Astrocyte (in vitro differentiated cells and primary cell): ENCODE data around the gene MRPL19. TPM values are rescaled to one million over a fixed set of nuclear protein-coding genes. Genes with fewer than 3 reads are reported as not detected.
"Not testable (repeated sequence)": the region's sequence is repeated elsewhere in the genome, so short reads cannot be mapped to it uniquely, and the experiment has no call there.

Source experiments
- DNase-seq: peaks from one replicate; pipeline ENCODE4 v3.0.0-alpha.2; 2010; ENCODE audit warnings: low read depth
- FAIRE-seq: peaks from 2 replicates; lab custom pipeline; 2011; peaks lifted over from hg19 to GRCh38; lab: Jason Lieb, UNC
- H2AFZ ChIP-seq: 2 replicates; pipeline ENCODE4 v1.6.0; 2012; ENCODE audit warnings: low read depth, low read length, inconsistent platforms
- H3K27ac ChIP-seq: 2 replicates; pipeline ENCODE4 v1.5.1; 2011; ENCODE audit warnings: low read depth, low read length, inconsistent platforms
- H3K27me3 ChIP-seq: 2 replicates; pipeline ENCODE4 v1.6.0; 2011; ENCODE audit warnings: low read length, inconsistent platforms; ENCODE audit not compliant: insufficient read depth
- H3K36me3 ChIP-seq: 2 replicates; pipeline ENCODE4 v1.5.1; 2011; ENCODE audit warnings: low read length, inconsistent platforms; ENCODE audit not compliant: insufficient read depth
- H3K4me1 ChIP-seq: 2 replicates; pipeline ENCODE4 v1.5.1; 2011; ENCODE audit warnings: low read length, inconsistent platforms; ENCODE audit not compliant: insufficient read depth
- H3K4me2 ChIP-seq: 2 replicates; pipeline ENCODE4 v1.6.0; 2012; ENCODE audit warnings: low read length, inconsistent platforms
- H3K4me3 ChIP-seq: 2 replicates; pipeline ENCODE4 v1.5.1; 2011; ENCODE audit warnings: low read depth, mild to moderate bottlenecking, low read length, inconsistent platforms; ENCODE audit not compliant: insufficient read depth
- H3K79me2 ChIP-seq: 2 replicates; pipeline ENCODE4 v1.6.0; 2012; ENCODE audit warnings: mild to moderate bottlenecking, low read length, inconsistent platforms; ENCODE audit not compliant: insufficient read depth
- H3K9ac ChIP-seq: 2 replicates; pipeline ENCODE4 v1.6.0; 2012; ENCODE audit warnings: mild to moderate bottlenecking, low read length, inconsistent platforms
- H3K9me3 ChIP-seq: 2 replicates; pipeline ENCODE4 v1.5.1; 2012; ENCODE audit warnings: low read depth, mild to moderate bottlenecking, low read length, inconsistent platforms; ENCODE audit not compliant: insufficient read depth
- H4K20me1 ChIP-seq: 2 replicates; pipeline ENCODE4 v1.6.0; 2012; ENCODE audit warnings: low read length, inconsistent platforms; ENCODE audit not compliant: insufficient read depth
- H3K27ac Mint-ChIP-seq: one replicate; pipeline ENCODE4 v1.8.0; 2021; ENCODE audit warnings: mild to moderate bottlenecking, mixed read lengths; ENCODE audit not compliant: unreplicated experiment
- H3K27me3 Mint-ChIP-seq: one replicate; pipeline ENCODE4 v1.8.0; 2021; ENCODE audit warnings: low read depth, mixed read lengths; ENCODE audit not compliant: unreplicated experiment
- H3K36me3 Mint-ChIP-seq: one replicate; pipeline ENCODE4 v1.8.0; 2021; ENCODE audit warnings: low read depth, mixed read lengths; ENCODE audit not compliant: unreplicated experiment
- H3K4me1 Mint-ChIP-seq: one replicate; pipeline ENCODE4 v1.8.0; 2021; ENCODE audit warnings: low read depth, mixed read lengths; ENCODE audit not compliant: unreplicated experiment
- H3K4me3 Mint-ChIP-seq: one replicate; pipeline ENCODE4 v1.8.0; 2021; ENCODE audit warnings: mild to moderate bottlenecking, moderate library complexity, mixed read lengths; ENCODE audit not compliant: unreplicated experiment
- H3K9me3 Mint-ChIP-seq: one replicate; pipeline ENCODE4 v1.8.0; 2021; ENCODE audit warnings: mild to moderate bottlenecking, mixed read lengths; ENCODE audit not compliant: unreplicated experiment
- CTCF ChIP-seq: IDR thresholded peaks from 2 replicates; pipeline ENCODE4 v1.5.1; 2011; ENCODE audit warnings: low read depth, mild to moderate bottlenecking, inconsistent platforms, low read length, moderate library complexity; ENCODE audit not compliant: insufficient read depth
- EZH2 ChIP-seq: IDR thresholded peaks from 2 replicates; pipeline ENCODE4 v1.6.1; 2012; ENCODE audit warnings: mild to moderate bottlenecking, low read length, inconsistent platforms; ENCODE audit not compliant: insufficient read depth
- total RNA-seq: library from RNA; stranded (reverse); gene quantifications from 2 replicates; pipeline ENCODE4 v1.2.1, GENCODE V29; 2021

Gene MRPL19
- total RNA-seq, 1 donor from 2014 or later: 58.8 TPM

GRCh38 chr2:75666911-75667310 lies 20.3 kb downstream of the MRPL19 start:
- Histone ChIP-seq H3K4me3 (no peak overlapping the region), H3K4me2 (no peak overlapping the region)
- H3K27ac Mint-ChIP-seq: no peak overlapping the region

GRCh38 chr2:75667884-75668283 lies 21.3 kb downstream of the MRPL19 start:
- H3K79me2 ChIP-seq: no peaks in the 10 kb centered on the region
- H3K4me2 ChIP-seq: no peak overlapping the region
- H3K27me3 ChIP-seq: no peaks in the 10 kb centered on the region
- Mint-ChIP-seq H3K9me3 (no peaks in the 10 kb centered on the region), H3K4me1 (peaks cover 3% of the 10 kb centered on the region), H3K4me3 (no peak overlapping the region), H3K27me3 (no peaks in the 10 kb centered on the region), H3K36me3 (no peaks in the 10 kb centered on the region), H3K27ac (peak overlapping the region; percentile 34)
- FAIRE-seq (no peak), DNase-seq (no peak)
- H3K9ac ChIP-seq: no peak overlapping the region
- TF ChIP-seq CTCF (no peak), EZH2 (no peak)
- H4K20me1 ChIP-seq: no peaks in the 10 kb centered on the region
- H2AFZ ChIP-seq: no peak overlapping the region
- no peaks in the 10 kb centered on the region for H3K9me3 ChIP-seq
- no peak overlapping the region for H3K27ac ChIP-seq
- H3K4me3 ChIP-seq: no peak overlapping the region
- H3K36me3 ChIP-seq: peaks cover 11% of the 10 kb centered on the region
- no peaks in the 10 kb centered on the region for H3K4me1 ChIP-seq

More at GRCh38 chr2:75666911-75667310, 20.3 kb downstream of the MRPL19 start:
- no peak for DNase-seq
- peaks cover 3% of the 10 kb centered on the region for H3K4me1 Mint-ChIP-seq
- Histone ChIP-seq H3K79me2 (no peaks in the 10 kb centered on the region), H3K36me3 (peaks cover 11% of the 10 kb centered on the region), H3K9me3 (no peaks in the 10 kb centered on the region), H3K9ac (no peak overlapping the region), H3K27me3 (no peaks in the 10 kb centered on the region), H3K27ac (no peak overlapping the region), H4K20me1 (no peaks in the 10 kb centered on the region), H3K4me1 (no peaks in the 10 kb centered on the region), H2AFZ (no peak overlapping the region)
- H3K27me3 Mint-ChIP-seq: no peaks in the 10 kb centered on the region
- no peak overlapping the region for H3K4me3 Mint-ChIP-seq
- TF ChIP-seq EZH2: no peak
- TF ChIP-seq CTCF: no peak
- H3K36me3 Mint-ChIP-seq: no peaks in the 10 kb centered on the region
- no peaks in the 10 kb centered on the region for H3K9me3 Mint-ChIP-seq
- no peak for FAIRE-seq

GRCh38 chr2:75675423-75675822 lies 28.8 kb downstream of the MRPL19 start:
- H3K9ac ChIP-seq, DNase-seq, H2AFZ ChIP-seq, H3K79me2 ChIP-seq, H3K4me3 ChIP-seq, H4K20me1 ChIP-seq, H3K4me1 ChIP-seq, H3K36me3 ChIP-seq, H3K4me2 ChIP-seq, H3K4me3 Mint-ChIP-seq, H3K27me3 Mint-ChIP-seq, H3K27me3 ChIP-seq, H3K36me3 Mint-ChIP-seq, H3K4me1 Mint-ChIP-seq, H3K9me3 Mint-ChIP-seq, H3K9me3 ChIP-seq, H3K27ac Mint-ChIP-seq, H3K27ac ChIP-seq, FAIRE-seq: not testable (repeated sequence)
